Kasumi-1 (cell line): ENCODE measurements around the gene CPNE5.

ENCODE experiments used
- DNase-seq, 2 experiments: peaks; one replicate each; lab custom pipeline; 2025; lab: John Stamatoyannopoulos, UW

CPNE5 gene

GRCh38 chr6:36838896-36839748 lies at the start of gene CPNE5:
CPNE5 (minus strand) TSS chr6:36839444; CDS start chr6:36839377, 67 bp downstream.
- no peak for DNase-seq

- DNase-seq = no peak
These were observed 48.9 kb upstream of the CPNE5 start for GRCh38 chr6:36888115-36888643.

- no peak for DNase-seq
These were observed 47.8 kb upstream of the CPNE5 start for GRCh38 chr6:36886950-36887618.

- DNase-seq = peak; percentile 97 to 98
These were observed 46.5 kb upstream of the CPNE5 start, which contains the start of gene C6orf89 for GRCh38 chr6:36885461-36886401. C6orf89 (plus strand) TSS chr6:36885952; CDS start chr6:36899445, 13,493 bp downstream.

GRCh38 chr6:36884610-36885009 lies 45.4 kb upstream of the CPNE5 start:
- DNase-seq = no peak

- DNase-seq = no peak
These were observed 36.0 kb upstream of the CPNE5 start for GRCh38 chr6:36875250-36875633.

- DNase-seq = peak; percentile 94
These were observed 35.4 kb upstream of the CPNE5 start, which contains the start of gene PPIL1 for GRCh38 chr6:36874443-36875249. PPIL1 (minus strand) TSS chr6:36874803; CDS start chr6:36874772, 31 bp downstream.

GRCh38 chr6:36873612-36874442 lies 34.6 kb upstream of the CPNE5 start:
- DNase-seq = peak; percentile 9 to 10

- no peak for DNase-seq
These were observed 33.9 kb upstream of the CPNE5 start for GRCh38 chr6:36873115-36873514.

GRCh38 chr6:36871686-36872085 lies 32.4 kb upstream of the CPNE5 start:
- DNase-seq = no peak

GRCh38 chr6:36867471-36868224 lies 28.4 kb upstream of the CPNE5 start:
- no peak for DNase-seq

GRCh38 chr6:36865835-36866234 lies 26.6 kb upstream of the CPNE5 start:
- no peak for DNase-seq

- DNase-seq = no peak
These were observed 24.7 kb upstream of the CPNE5 start for GRCh38 chr6:36863670-36864540.

- DNase-seq = no peak
These were observed 23.7 kb upstream of the CPNE5 start for GRCh38 chr6:36862848-36863382.

- DNase-seq = no peak
These were observed 23.1 kb upstream of the CPNE5 start for GRCh38 chr6:36862164-36862847.

GRCh38 chr6:36860126-36860525 lies 20.9 kb upstream of the CPNE5 start:
- DNase-seq = no peak

GRCh38 chr6:36858407-36858981 lies 19.2 kb upstream of the CPNE5 start:
- DNase-seq = no peak
